GM12878 (cell line): ENCODE results near the gene MRPL49. TPM values are rescaled to one million over a fixed set of nuclear protein-coding genes. Genes with fewer than 3 reads are reported as not detected.

Experiments used
- ATAC-seq: fragments of 200-7000 bp; cut with Tn5 transposase; 3 replicates; pipeline ENCODE4 v1.9.1; 2020; ENCODE audit warnings: mild to moderate bottlenecking, moderate library complexity
- BruUV-seq: library from RNA; stranded (reverse); fragments of 400-500 nt; replicated peaks from 2 replicates; lab custom pipeline; 2021; lab: Mats Ljungman, UMichigan
- CTCF ChIA-PET: fragments of 300-600 bp; sonication (Branson Sonifier 250); formaldehyde crosslinking; extraction: SDS; loops from one replicate; lab custom pipeline; 2021; ENCODE audit warnings: inconsistent platforms; lab: Yijun Ruan, JAX
- POLR2A ChIA-PET: fragments of 350-600 bp; formaldehyde crosslinking; extraction: SDS; loops from one replicate; lab custom pipeline; 2021; ENCODE audit warnings: inconsistent platforms; lab: Charles Lee
- RAD21 ChIA-PET: fragments of 300-600 bp; sonication (Branson Sonifier 250); formaldehyde crosslinking; loops from one replicate; lab custom pipeline; 2023; ENCODE audit warnings: antibody characterized with exemption; ENCODE audit not compliant: unreplicated experiment; lab: Charles Lee
- SMC1A ChIA-PET: fragments of 300-600 bp; sonication (Branson Sonifier 250); formaldehyde crosslinking; loops from one replicate; lab custom pipeline; 2023; ENCODE audit not compliant: unreplicated experiment, uncharacterized antibody; lab: Charles Lee
- DNase-seq: peaks from one replicate; pipeline ENCODE4 v3.0.0-alpha.2; 2011; ENCODE audit warnings: low read depth, low spot score
- FAIRE-seq: peaks from 3 replicates; lab custom pipeline; 2011; peaks lifted over from hg19 to GRCh38; lab: Jason Lieb, UNC
- H2AFZ ChIP-seq: 2 replicates; pipeline ENCODE4 v1.6.0; 2011; ENCODE audit warnings: low read depth, low read length, control low read depth; ENCODE audit not compliant: control insufficient read depth
- H3K27ac ChIP-seq: 2 replicates; pipeline ENCODE4 v1.5.1; 2011; ENCODE audit warnings: control low read depth; ENCODE audit not compliant: control insufficient read depth, insufficient read depth
- H3K27me3 ChIP-seq, 2 experiments: replicated peaks in 1 of 2; 2 replicates each; pipeline versions ENCODE4 v1.6.0 to v1.6.1; 2011; ENCODE audit warnings: low read length in 1 of 2; ENCODE audit not compliant: control insufficient read depth in 2 of 2, insufficient read depth in 2 of 2
- H3K36me3 ChIP-seq, 2 experiments: 2 replicates each; pipeline ENCODE4 v1.5.1; 2011; ENCODE audit warnings: low read length in 1 of 2; ENCODE audit not compliant: control insufficient read depth in 2 of 2, insufficient read depth in 2 of 2
- H3K4me1 ChIP-seq: 2 replicates; pipeline ENCODE4 v1.6.1; 2011; ENCODE audit warnings: mild to moderate bottlenecking, low read length, moderate library complexity, mixed read lengths; ENCODE audit not compliant: control insufficient read depth, insufficient read depth
- H3K4me2 ChIP-seq: 2 replicates; pipeline ENCODE4 v1.6.0; 2011; ENCODE audit warnings: control low read depth; ENCODE audit not compliant: control insufficient read depth, insufficient read depth
- H3K4me3 ChIP-seq: fragments of 200-600 bp; sonication (generic); 2 replicates; pipeline ENCODE4 v1.5.1; 2016
- H3K79me2 ChIP-seq: 2 replicates; pipeline ENCODE4 v1.6.0; 2011; ENCODE audit warnings: low read length; ENCODE audit not compliant: control insufficient read depth, insufficient read depth
- H3K9ac ChIP-seq: 2 replicates; pipeline ENCODE4 v1.8.0; 2011; ENCODE audit warnings: low read length, control low read depth, mixed read lengths; ENCODE audit not compliant: control insufficient read depth, insufficient read depth
- H3K9me3 ChIP-seq: replicated peaks from 3 replicates; pipeline ENCODE4 v1.5.1; 2011; ENCODE audit warnings: mild to moderate bottlenecking, low read length; ENCODE audit not compliant: control insufficient read depth, insufficient read depth
- H4K20me1 ChIP-seq: 2 replicates; pipeline ENCODE4 v1.6.0; 2011; ENCODE audit not compliant: control insufficient read depth, insufficient read depth
- BHLHE40 ChIP-seq, 2 experiments: fragments of 450-650 bp in 1 of 2; IDR thresholded peaks; 2 replicates each; pipeline ENCODE4 v1.6.1; 2011 to 2017; ENCODE audit warnings: low read depth in 2 of 2, borderline replicate concordance in 1 of 2, improper control_type of control experiment in 1 of 2, low read length in 1 of 2, mild to moderate bottlenecking in 1 of 2
- CBFB ChIP-seq: IDR thresholded peaks from 2 replicates; pipeline ENCODE4 v1.6.1; 2016; ENCODE audit warnings: antibody characterized with exemption, low read depth
- CBX3 ChIP-seq: fragments of 200-600 bp; sonication (generic); IDR thresholded peaks from 2 replicates; pipeline ENCODE4 v1.6.1; 2016; ENCODE audit warnings: low read depth, borderline replicate concordance
- EED ChIP-seq: sonication (generic); IDR thresholded peaks from 2 replicates; pipeline ENCODE4 v1.6.1; 2016; ENCODE audit warnings: antibody characterized with exemption, low read depth
- FOXM1 ChIP-seq: IDR thresholded peaks from 2 replicates; pipeline ENCODE4 v1.6.1; 2012; ENCODE audit warnings: low read depth, mild to moderate bottlenecking, inconsistent platforms, low read length, moderate library complexity
- GATAD2B ChIP-seq: fragments of 450-650 bp; conservative IDR thresholded peaks from 2 replicates; pipeline ENCODE4 v1.6.1; 2017; ENCODE audit warnings: low read depth, mild to moderate bottlenecking, moderate library complexity
- IKZF1 ChIP-seq: fragments of 450-650 bp; conservative IDR thresholded peaks from 2 replicates; pipeline ENCODE4 v1.6.1; 2017; ENCODE audit warnings: antibody characterized with exemption, mild to moderate bottlenecking
- NBN ChIP-seq: fragments of 450-650 bp; IDR thresholded peaks from 2 replicates; pipeline ENCODE4 v1.6.1; 2016
- PAX8 ChIP-seq: fragments of 450-650 bp; IDR thresholded peaks from 2 replicates; pipeline ENCODE4 v1.6.1; 2017; ENCODE audit warnings: mild to moderate bottlenecking, moderate library complexity
- SMAD5 ChIP-seq: IDR thresholded peaks from 2 replicates; pipeline ENCODE4 v1.6.1; 2016; ENCODE audit warnings: antibody characterized with exemption, low read depth
- STAT3 ChIP-seq: IDR thresholded peaks from 2 replicates; pipeline ENCODE4 v1.6.1; 2011; ENCODE audit warnings: low read depth, low read length, improper control_type of control experiment
- WRNIP1 ChIP-seq: IDR thresholded peaks from 2 replicates; pipeline ENCODE4 v1.6.1; 2011; ENCODE audit warnings: low read depth, low read length, improper control_type of control experiment, borderline replicate concordance
- WGBS: methylation state at CpG from one replicate; pipeline ENCODE4 v1.1.6; 2016; ENCODE audit warnings: low lambda C conversion rate; ENCODE audit not compliant: insufficient replicate concordance, insufficient coverage; ENCODE audit errors: missing lambda C conversion rate; 5-methylcytosine and 5-hydroxymethylcytosine counted together
- in situ Hi-C: fragments of 300-500 bp; cut with MboI; formaldehyde crosslinking; loops from 9 replicates; pipeline ENCODE4 v1.14.3; 2018; ENCODE audit warnings: mixed read lengths
- intact Hi-C: fragments of 100-400 bp; cut with micrococcal nuclease; formaldehyde crosslinking; loops from one replicate; pipeline ENCODE4 v1.14.2; 2022; ENCODE audit not compliant: unreplicated experiment
- polyA plus RNA-seq, 11 experiments: library from polyadenylated mRNA; depleted of rRNA in 4 of 11; unstranded in 6 of 11; stranded (reverse) in 5 of 11; fragments of >200 nt; fragmentation: Nextera tagmentation in 4 of 11; fragmentation: Illumina TruSeq in 1 of 11; extraction: Ambion mirVana in 4 of 11; extraction: Trizol in 1 of 11; gene quantifications; 1 replicate in 1 of 11; 2 replicates in 10 of 11; pipeline versions ENCODE4 v1.2.1 to v1.2.3, GENCODE V29; 2011 to 2016; ENCODE audit warnings: inconsistent platforms in 2 of 11, missing spikeins in 2 of 11, low read depth in 1 of 11
- total RNA-seq, 4 experiments: library from RNA; depleted of rRNA in 3 of 4; stranded (reverse); fragments of >200 nt in 3 of 4; fragmentation: Illumina TruSeq in 1 of 4; extraction: Trizol in 1 of 4; gene quantifications; 2 replicates each; pipeline versions ENCODE4 v1.2.1 to v1.2.3, GENCODE V29; 2013 to 2021
- TF ChIP-seq, protein P1 (sequence below): fragments of 450-650 bp; IDR thresholded peaks from 2 replicates; pipeline ENCODE4 v1.6.1; 2014; ENCODE audit warnings: mild to moderate bottlenecking
- TF ChIP-seq, protein P2 (sequence below): fragments of 450-650 bp; IDR thresholded peaks from 2 replicates; pipeline ENCODE4 v1.6.1; 2017; ENCODE audit warnings: mild to moderate bottlenecking

The MRPL49 gene
- total and polyA plus RNA-seq, 10 of the 15 experiments (the other 5 are each of a cell fraction or from before 2014, with no cell fraction given) = 42.0 to 116 (median 71.7) TPM

DNA sequence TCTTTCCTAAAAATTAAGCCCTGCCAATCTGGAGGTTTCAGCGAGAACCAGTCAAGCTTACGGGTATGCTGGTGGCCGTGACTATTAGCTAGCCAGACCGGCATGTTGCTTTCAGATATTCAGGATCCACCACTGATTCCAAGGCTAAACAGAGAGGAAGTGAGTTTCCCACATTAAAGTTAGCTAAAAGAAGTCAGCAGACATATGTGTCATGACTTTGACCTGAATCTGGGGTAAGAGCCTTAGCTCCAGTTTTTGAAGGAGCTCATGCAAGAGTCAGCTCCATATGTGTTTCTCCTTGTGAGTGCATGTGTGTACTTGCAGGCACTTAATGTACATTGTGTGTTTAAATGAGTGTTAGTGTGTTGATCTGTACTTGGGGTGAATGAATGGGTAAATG, 36.7 kb upstream of the MRPL49 start (continued):
- no peak for TF ChIP-seq PAX8

DNA sequence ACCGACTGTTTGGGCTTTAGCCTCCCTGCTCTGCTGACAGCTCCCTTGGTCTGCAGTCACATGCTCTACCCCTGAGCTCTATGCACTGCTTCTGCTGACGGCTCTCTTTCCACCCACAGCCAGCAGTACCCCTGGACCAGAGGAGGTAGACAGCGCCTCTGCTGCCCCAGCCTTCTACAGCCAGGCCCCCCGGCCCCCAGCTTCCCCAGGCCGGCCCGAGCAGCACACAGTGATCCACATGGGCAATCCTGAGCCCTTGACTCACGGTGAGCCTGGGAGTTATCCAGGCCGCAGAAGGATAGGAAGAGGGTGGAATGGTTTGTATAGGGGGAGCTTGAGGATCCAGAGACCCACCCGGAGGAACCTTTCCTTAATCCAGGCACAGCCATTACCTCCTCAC, 35.3 kb upstream of the MRPL49 start:
- 82% methylated on average over 9 of the region's 9 CpGs for WGBS
- Histone ChIP-seq H3K4me2 (no peak overlapping the region), H4K20me1 (no peaks in the 10 kb centered on the region), H3K36me3 (peaks cover 5 to 11% of the 10 kb centered on the region in 2 experiments), H3K27ac (no peak overlapping the region), H3K79me2 (peaks cover 30% of the 10 kb centered on the region), H2AFZ (no peak overlapping the region), H3K9ac (no peak overlapping the region), H3K9me3 (no peaks in the 10 kb centered on the region), H3K27me3 (no peaks in the 10 kb centered on the region), H3K4me1 (peaks cover 11% of the 10 kb centered on the region), H3K4me3 (no peak overlapping the region)
- FAIRE-seq = no peak
- SMC1A ChIA-PET = no interaction called here
- TF ChIP-seq BHLHE40 (IDR thresholded peaks at IDR 0.05; ENCODE audit: borderline replicate concordance in 1 of 2, low read depth in 2 of 2, low read length in 1 of 2) (no peak), STAT3 (no peak), IKZF1 (no peak), SMAD5 (no peak), GATAD2B (no peak), CBFB (no peak), FOXM1 (no peak), NBN (no peak), CBX3 (no peak), EED (no peak), WRNIP1 (no peak)
- TF ChIP-seq, protein P1, sequence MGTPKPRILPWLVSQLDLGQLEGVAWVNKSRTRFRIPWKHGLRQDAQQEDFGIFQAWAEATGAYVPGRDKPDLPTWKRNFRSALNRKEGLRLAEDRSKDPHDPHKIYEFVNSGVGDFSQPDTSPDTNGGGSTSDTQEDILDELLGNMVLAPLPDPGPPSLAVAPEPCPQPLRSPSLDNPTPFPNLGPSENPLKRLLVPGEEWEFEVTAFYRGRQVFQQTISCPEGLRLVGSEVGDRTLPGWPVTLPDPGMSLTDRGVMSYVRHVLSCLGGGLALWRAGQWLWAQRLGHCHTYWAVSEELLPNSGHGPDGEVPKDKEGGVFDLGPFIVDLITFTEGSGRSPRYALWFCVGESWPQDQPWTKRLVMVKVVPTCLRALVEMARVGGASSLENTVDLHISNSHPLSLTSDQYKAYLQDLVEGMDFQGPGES = no peak
- TF ChIP-seq, protein P2, sequence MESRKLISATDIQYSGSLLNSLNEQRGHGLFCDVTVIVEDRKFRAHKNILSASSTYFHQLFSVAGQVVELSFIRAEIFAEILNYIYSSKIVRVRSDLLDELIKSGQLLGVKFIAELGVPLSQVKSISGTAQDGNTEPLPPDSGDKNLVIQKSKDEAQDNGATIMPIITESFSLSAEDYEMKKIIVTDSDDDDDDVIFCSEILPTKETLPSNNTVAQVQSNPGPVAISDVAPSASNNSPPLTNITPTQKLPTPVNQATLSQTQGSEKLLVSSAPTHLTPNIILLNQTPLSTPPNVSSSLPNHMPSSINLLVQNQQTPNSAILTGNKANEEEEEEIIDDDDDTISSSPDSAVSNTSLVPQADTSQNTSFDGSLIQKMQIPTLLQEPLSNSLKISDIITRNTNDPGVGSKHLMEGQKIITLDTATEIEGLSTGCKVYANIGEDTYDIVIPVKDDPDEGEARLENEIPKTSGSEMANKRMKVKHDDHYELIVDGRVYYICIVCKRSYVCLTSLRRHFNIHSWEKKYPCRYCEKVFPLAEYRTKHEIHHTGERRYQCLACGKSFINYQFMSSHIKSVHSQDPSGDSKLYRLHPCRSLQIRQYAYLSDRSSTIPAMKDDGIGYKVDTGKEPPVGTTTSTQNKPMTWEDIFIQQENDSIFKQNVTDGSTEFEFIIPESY = no peak
- intact Hi-C loops (no loop called here), in situ Hi-C loops (no loop called here)
- POLR2A ChIA-PET = no interaction called here
- RAD21 ChIA-PET = no interaction called here
- CTCF ChIA-PET = no interaction called here
- no peak for DNase-seq
- BruUV-seq = no TSS peak
- no peak for ATAC-seq
